Measurements from ENCODE around the gene CLEC3B.
"Not testable (repeated sequence)": the region's sequence is repeated elsewhere in the genome, so short reads cannot be mapped to it uniquely, and the experiment has no call there.

The CLEC3B gene

GRCh38 chr3:45051685-45052084 is 25.6 kb downstream of the CLEC3B start:
- no peak overlapping the region for H3K4me3 ChIP-seq (ENCODE audit: control insufficient read depth in 1 of 7, extremely low read depth in 1 of 7, insufficient read depth in 4 of 7, low read depth in 2 of 7, low read length in 6 of 7)
- CTCF ChIA-PET, result interaction anchor here (1.2 to 1.4 kb wide), 2 partner anchors 10 to 456 kb away, joined by 3 read pairs; no protein-coding TSS in a partner anchor
- 100% methylated on average over 4 of the region's 6 CpGs for WGBS (ENCODE audit: insufficient coverage)

GRCh38 chr3:45053805-45054195 is 27.7 kb downstream of the CLEC3B start:
- DNase-seq; H3K27ac ChIP-seq (ENCODE audit: insufficient read depth in 1 of 2, low read depth in 1 of 2, low read length in 2 of 2, poor library complexity in 1 of 2, severe bottlenecking in 2 of 2); H3K27me3 ChIP-seq (replicated peaks in 2 of 5; ENCODE audit: control insufficient read depth in 4 of 5, insufficient read depth in 5 of 5, low read length in 4 of 5); H3K36me3 ChIP-seq (ENCODE audit: control insufficient read depth in 4 of 4, insufficient read depth in 4 of 4, low read length in 3 of 4); POLR2A ChIA-PET; H3K4me3 ChIP-seq (ENCODE audit: control insufficient read depth in 1 of 7, extremely low read depth in 1 of 7, insufficient read depth in 4 of 7, low read depth in 2 of 7, low read length in 6 of 7); H3K9me3 ChIP-seq (ENCODE audit: control extremely low read depth in 1 of 5, control insufficient read depth in 4 of 5, insufficient read depth in 2 of 5, low read depth in 1 of 5, low read length in 4 of 5); H3K4me1 ChIP-seq (ENCODE audit: control extremely low read depth in 1 of 4, control insufficient read depth in 4 of 4, insufficient read depth in 4 of 4, low read length in 3 of 4): not testable (repeated sequence)
- WGBS (ENCODE audit: insufficient coverage), result 71% methylated on average over 1 of the region's 1 CpG
- CTCF ChIA-PET, result interaction anchor here (1.0 to 6.1 kb wide), 3 partner anchors 10 to 157 kb away, joined by 3 to 77 read pairs (median 17); no protein-coding TSS in a partner anchor

More at GRCh38 chr3:45051685-45052084, 25.6 kb downstream of the CLEC3B start:
- Histone ChIP-seq H3K27me3 (replicated peaks in 2 of 5; ENCODE audit: control insufficient read depth in 4 of 5, insufficient read depth in 5 of 5, low read length in 4 of 5) (no peaks in the 10 kb centered on the region), H3K27ac (ENCODE audit: insufficient read depth in 1 of 2, low read depth in 1 of 2, low read length in 2 of 2, poor library complexity in 1 of 2, severe bottlenecking in 2 of 2) (no peak overlapping the region), H3K4me1 (ENCODE audit: control extremely low read depth in 1 of 4, control insufficient read depth in 4 of 4, insufficient read depth in 4 of 4, low read length in 3 of 4) (peaks cover 0 to under 1% (median 0%) of the 10 kb centered on the region in 4 experiments), H3K36me3 (ENCODE audit: control insufficient read depth in 4 of 4, insufficient read depth in 4 of 4, low read length in 3 of 4) (no peaks in the 10 kb centered on the region), H3K9me3 (ENCODE audit: control extremely low read depth in 1 of 5, control insufficient read depth in 4 of 5, insufficient read depth in 2 of 5, low read depth in 1 of 5, low read length in 4 of 5) (no peaks in the 10 kb centered on the region)
- DNase-seq, result no peak
- POLR2A ChIA-PET, result no interaction called here

- Histone ChIP-seq H3K9me3 (ENCODE audit: control extremely low read depth in 1 of 5, control insufficient read depth in 4 of 5, insufficient read depth in 2 of 5, low read depth in 1 of 5, low read length in 4 of 5) (no peaks in the 10 kb centered on the region), H3K4me3 (ENCODE audit: control insufficient read depth in 1 of 7, extremely low read depth in 1 of 7, insufficient read depth in 4 of 7, low read depth in 2 of 7, low read length in 6 of 7) (no peak overlapping the region), H3K27me3 (replicated peaks in 2 of 5; ENCODE audit: control insufficient read depth in 4 of 5, insufficient read depth in 5 of 5, low read length in 4 of 5) (no peaks in the 10 kb centered on the region), H3K27ac (ENCODE audit: insufficient read depth in 1 of 2, low read depth in 1 of 2, low read length in 2 of 2, poor library complexity in 1 of 2, severe bottlenecking in 2 of 2) (no peak overlapping the region), H3K4me1 (ENCODE audit: control extremely low read depth in 1 of 4, control insufficient read depth in 4 of 4, insufficient read depth in 4 of 4, low read length in 3 of 4) (peaks cover 0 to 2% (median 0%) of the 10 kb centered on the region in 4 experiments), H3K36me3 (ENCODE audit: control insufficient read depth in 4 of 4, insufficient read depth in 4 of 4, low read length in 3 of 4) (no peaks in the 10 kb centered on the region)
- CTCF ChIA-PET, result interaction anchor here (1.1 to 6.1 kb wide), 3 partner anchors 12 to 156 kb away, joined by 4 to 77 read pairs (median 17); no protein-coding TSS in a partner anchor
- POLR2A ChIA-PET, result no interaction called here
- WGBS (ENCODE audit: insufficient coverage), result 80% methylated on average over 2 of the region's 3 CpGs
- no peak for DNase-seq
Observed at GRCh38 chr3:45054196-45054857, 28.2 kb downstream of the CLEC3B start.

GRCh38 chr3:45055032-45055410 is 28.9 kb downstream of the CLEC3B start:
- POLR2A ChIA-PET, result interaction anchor here (0.7 kb wide), 2 partner anchors 73 to 276 kb away, joined by 4 to 5 read pairs; no protein-coding TSS in a partner anchor
- H3K4me3 ChIP-seq (ENCODE audit: control insufficient read depth in 1 of 7, extremely low read depth in 1 of 7, insufficient read depth in 4 of 7, low read depth in 2 of 7, low read length in 6 of 7), result no peak overlapping the region
- H3K27me3 ChIP-seq (replicated peaks in 2 of 5; ENCODE audit: control insufficient read depth in 4 of 5, insufficient read depth in 5 of 5, low read length in 4 of 5), result no peaks in the 10 kb centered on the region
- CTCF ChIA-PET, result interaction anchor here (0.9 to 6.1 kb wide), 7 partner anchors 9 to 156 kb away, joined by 3 to 77 read pairs (median 6); no protein-coding TSS in a partner anchor
- WGBS (ENCODE audit: insufficient coverage), result no CpG with 5 or more reads among the region's 2 CpGs
- H3K4me1 ChIP-seq (ENCODE audit: control extremely low read depth in 1 of 4, control insufficient read depth in 4 of 4, insufficient read depth in 4 of 4, low read length in 3 of 4), result peaks cover 0 to 2% (median 0%) of the 10 kb centered on the region in 4 experiments
- no peak overlapping the region for H3K27ac ChIP-seq (ENCODE audit: insufficient read depth in 1 of 2, low read depth in 1 of 2, low read length in 2 of 2, poor library complexity in 1 of 2, severe bottlenecking in 2 of 2)
- no peaks in the 10 kb centered on the region for H3K9me3 ChIP-seq (ENCODE audit: control extremely low read depth in 1 of 5, control insufficient read depth in 4 of 5, insufficient read depth in 2 of 5, low read depth in 1 of 5, low read length in 4 of 5)
- no peak for DNase-seq
- no peaks in the 10 kb centered on the region for H3K36me3 ChIP-seq (ENCODE audit: control insufficient read depth in 4 of 4, insufficient read depth in 4 of 4, low read length in 3 of 4)

- no peaks in the 10 kb centered on the region for H3K36me3 ChIP-seq (ENCODE audit: control insufficient read depth in 4 of 4, insufficient read depth in 4 of 4, low read length in 3 of 4)
- no peak overlapping the region for H3K27ac ChIP-seq (ENCODE audit: insufficient read depth in 1 of 2, low read depth in 1 of 2, low read length in 2 of 2, poor library complexity in 1 of 2, severe bottlenecking in 2 of 2)
- peak; percentile 45 to 66 (median 65) for DNase-seq
- no peaks in the 10 kb centered on the region for H3K27me3 ChIP-seq (replicated peaks in 2 of 5; ENCODE audit: control insufficient read depth in 4 of 5, insufficient read depth in 5 of 5, low read length in 4 of 5)
- 92% methylated on average over 2 of the region's 7 CpGs for WGBS (ENCODE audit: insufficient coverage)
- H3K9me3 ChIP-seq (ENCODE audit: control extremely low read depth in 1 of 5, control insufficient read depth in 4 of 5, insufficient read depth in 2 of 5, low read depth in 1 of 5, low read length in 4 of 5), result no peaks in the 10 kb centered on the region
- POLR2A ChIA-PET, result interaction anchor here (0.7 kb wide), 2 partner anchors 74 to 275 kb away, joined by 4 to 5 read pairs; no protein-coding TSS in a partner anchor
- H3K4me1 ChIP-seq (ENCODE audit: control extremely low read depth in 1 of 4, control insufficient read depth in 4 of 4, insufficient read depth in 4 of 4, low read length in 3 of 4), result peaks cover 0 to 2% (median 0%) of the 10 kb centered on the region in 4 experiments
- H3K4me3 ChIP-seq (ENCODE audit: control insufficient read depth in 1 of 7, extremely low read depth in 1 of 7, insufficient read depth in 4 of 7, low read depth in 2 of 7, low read length in 6 of 7), result no peak overlapping the region
- CTCF ChIA-PET, result interaction anchor here (0.9 to 6.1 kb wide), 8 partner anchors 8 to 155 kb away, joined by 3 to 77 read pairs (median 6); no protein-coding TSS in a partner anchor
Observed at GRCh38 chr3:45055411-45056143, 29.5 kb downstream of the CLEC3B start.

GRCh38 chr3:45056608-45057301 is 30.7 kb downstream of the CLEC3B start:
- ChIA-PET POLR2A (no interaction called here), CTCF (interaction anchor here (1.0 to 6.1 kb wide), 5 partner anchors 9 to 154 kb away, joined by 3 to 77 read pairs (median 6); no protein-coding TSS in a partner anchor)
- H3K36me3 ChIP-seq (ENCODE audit: control insufficient read depth in 4 of 4, insufficient read depth in 4 of 4, low read length in 3 of 4), result no peaks in the 10 kb centered on the region
- no peaks in the 10 kb centered on the region for H3K27me3 ChIP-seq (replicated peaks in 2 of 5; ENCODE audit: control insufficient read depth in 4 of 5, insufficient read depth in 5 of 5, low read length in 4 of 5)
- H3K4me3 ChIP-seq (ENCODE audit: control insufficient read depth in 1 of 7, extremely low read depth in 1 of 7, insufficient read depth in 4 of 7, low read depth in 2 of 7, low read length in 6 of 7), result no peak overlapping the region
- H3K9me3 ChIP-seq (ENCODE audit: control extremely low read depth in 1 of 5, control insufficient read depth in 4 of 5, insufficient read depth in 2 of 5, low read depth in 1 of 5, low read length in 4 of 5), result no peaks in the 10 kb centered on the region
- DNase-seq, result no peak
- 80% methylated on average over 4 of the region's 5 CpGs for WGBS (ENCODE audit: insufficient coverage)
- H3K4me1 ChIP-seq (ENCODE audit: control extremely low read depth in 1 of 4, control insufficient read depth in 4 of 4, insufficient read depth in 4 of 4, low read length in 3 of 4), result peaks cover 0 to 2% (median 0%) of the 10 kb centered on the region in 4 experiments
- no peak overlapping the region for H3K27ac ChIP-seq (ENCODE audit: insufficient read depth in 1 of 2, low read depth in 1 of 2, low read length in 2 of 2, poor library complexity in 1 of 2, severe bottlenecking in 2 of 2)
